ENCODE results near the gene SLC22A12.

- no peak for TF ChIP-seq POLR2A (IDR thresholded peaks at IDR 0.05)
- TF ChIP-seq, protein P1, sequence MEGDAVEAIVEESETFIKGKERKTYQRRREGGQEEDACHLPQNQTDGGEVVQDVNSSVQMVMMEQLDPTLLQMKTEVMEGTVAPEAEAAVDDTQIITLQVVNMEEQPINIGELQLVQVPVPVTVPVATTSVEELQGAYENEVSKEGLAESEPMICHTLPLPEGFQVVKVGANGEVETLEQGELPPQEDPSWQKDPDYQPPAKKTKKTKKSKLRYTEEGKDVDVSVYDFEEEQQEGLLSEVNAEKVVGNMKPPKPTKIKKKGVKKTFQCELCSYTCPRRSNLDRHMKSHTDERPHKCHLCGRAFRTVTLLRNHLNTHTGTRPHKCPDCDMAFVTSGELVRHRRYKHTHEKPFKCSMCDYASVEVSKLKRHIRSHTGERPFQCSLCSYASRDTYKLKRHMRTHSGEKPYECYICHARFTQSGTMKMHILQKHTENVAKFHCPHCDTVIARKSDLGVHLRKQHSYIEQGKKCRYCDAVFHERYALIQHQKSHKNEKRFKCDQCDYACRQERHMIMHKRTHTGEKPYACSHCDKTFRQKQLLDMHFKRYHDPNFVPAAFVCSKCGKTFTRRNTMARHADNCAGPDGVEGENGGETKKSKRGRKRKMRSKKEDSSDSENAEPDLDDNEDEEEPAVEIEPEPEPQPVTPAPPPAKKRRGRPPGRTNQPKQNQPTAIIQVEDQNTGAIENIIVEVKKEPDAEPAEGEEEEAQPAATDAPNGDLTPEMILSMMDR (IDR thresholded peaks at IDR 0.05), result no peak
- no peak for TF ChIP-seq EP300 (IDR thresholded peaks at IDR 0.05; ENCODE audit: low read depth)
Observed at GRCh38 chr11:64621283-64622019, 30.4 kb downstream of the SLC22A12 start.

Measured in transverse colon (tissue), 3 donors.